C4-2B (cell line): ENCODE results near the gene HAGHL.

Experiments used
- CTCF ChIP-seq: fragments of 450-650 bp; conservative IDR thresholded peaks from 2 replicates; pipeline ENCODE4 v1.5.1; 2017; ENCODE audit warnings: mild to moderate bottlenecking
- ZFX ChIP-seq: fragments of 450-650 bp; IDR thresholded peaks from 2 replicates; pipeline ENCODE4 v1.6.1; 2017

- no peak; the same call in 1 of the 2 replicates for TF ChIP-seq CTCF
- no peak for TF ChIP-seq ZFX
Observed at GRCh38 chr16:728890-729744, 2.2 kb downstream of the HAGHL start.
